H1 (cell line): ENCODE measurements around the gene SPPL3. TPM values are rescaled to one million over a fixed set of nuclear protein-coding genes. Genes with fewer than 3 reads are reported as not detected.

ENCODE experiments used
- CTCF ChIA-PET: fragments of 300-600 bp; sonication (Branson Sonifier 250); formaldehyde crosslinking; loops from one replicate; lab custom pipeline; 2021; ENCODE audit not compliant: partially characterized antibody; lab: Charles Lee
- POLR2A ChIA-PET: fragments of 300-600 bp; sonication (Branson Sonifier 250); formaldehyde crosslinking; loops from one replicate; lab custom pipeline; 2021; ENCODE audit warnings: inconsistent platforms; ENCODE audit not compliant: partially characterized antibody; lab: Charles Lee
- DNase-seq, 2 experiments: peaks; one replicate each; pipeline versions ENCODE4 v3.0.0 to v3.0.0-alpha.2; 2010 to 2022; ENCODE audit warnings: low spot score in 2 of 2, low read depth in 1 of 2, mixed read lengths in 1 of 2
- FAIRE-seq: peaks from 2 replicates; lab custom pipeline; 2011; peaks lifted over from hg19 to GRCh38; lab: Jason Lieb, UNC
- H2AFZ ChIP-seq: 2 replicates; pipeline ENCODE4 v1.8.1; 2012; ENCODE audit warnings: low read length, inconsistent platforms
- H2AK5ac ChIP-seq: 2 replicates; pipeline ENCODE4 v1.6.1; 2013; ENCODE audit warnings: low read depth, low read length
- H2BK120ac ChIP-seq: replicated peaks from 2 replicates; pipeline ENCODE3; 2013; ENCODE audit warnings: low read depth, low read length, inconsistent platforms
- H2BK12ac ChIP-seq: 2 replicates; pipeline ENCODE4 v1.6.1; 2013; ENCODE audit warnings: low read depth, low read length
- H2BK15ac ChIP-seq: 2 replicates; pipeline ENCODE4 v1.6.1; 2013; ENCODE audit warnings: low read length
- H2BK20ac ChIP-seq: 2 replicates; pipeline ENCODE4 v1.6.1; 2013; ENCODE audit warnings: low read length
- H2BK5ac ChIP-seq: 2 replicates; pipeline ENCODE4 v1.6.1; 2013; ENCODE audit warnings: low read depth, low read length
- H3K14ac ChIP-seq: 2 replicates; pipeline ENCODE4 v1.6.1; 2013; ENCODE audit warnings: inconsistent platforms; ENCODE audit not compliant: insufficient read length
- H3K18ac ChIP-seq: 2 replicates; pipeline ENCODE4 v1.6.1; 2013; ENCODE audit warnings: low read length; ENCODE audit errors: extremely low read depth
- H3K23ac ChIP-seq: 2 replicates; pipeline ENCODE4 v1.6.1; 2013; ENCODE audit warnings: inconsistent platforms; ENCODE audit not compliant: insufficient read length
- H3K23me2 ChIP-seq: 2 replicates; pipeline ENCODE4 v1.6.1; 2013; ENCODE audit warnings: low read depth, low read length
- H3K27ac ChIP-seq: 2 replicates; pipeline ENCODE4 v1.6.1; 2011; ENCODE audit warnings: low read depth, low read length, inconsistent platforms
- H3K27me3 ChIP-seq, 4 experiments: replicated peaks in 1 of 4; 1 replicate in 1 of 4; 2 replicates in 3 of 4; pipeline versions ENCODE4 v1.6.1 to v1.8.1; 2011 to 2013; ENCODE audit warnings: low read length in 3 of 4, mild to moderate bottlenecking in 3 of 4, inconsistent platforms in 2 of 4, mixed read lengths in 2 of 4, moderate library complexity in 1 of 4; ENCODE audit not compliant: control insufficient read depth in 3 of 4, insufficient read depth in 3 of 4; ENCODE audit errors: extremely low read depth in 1 of 4
- H3K36me3 ChIP-seq, 4 experiments: 2 replicates each; pipeline versions ENCODE4 v1.6.1 to v1.8.1; 2011 to 2013; ENCODE audit warnings: mild to moderate bottlenecking in 4 of 4, low read length in 3 of 4, moderate library complexity in 2 of 4, control low read depth in 1 of 4, inconsistent platforms in 1 of 4; ENCODE audit not compliant: insufficient read depth in 4 of 4, control insufficient read depth in 2 of 4
- H3K4ac ChIP-seq: replicated peaks from 2 replicates; pipeline ENCODE3; 2013; ENCODE audit warnings: low read length, low read depth, mixed read lengths, inconsistent platforms; ENCODE audit not compliant: insufficient read length
- H3K4me1 ChIP-seq, 4 experiments: replicated peaks in 1 of 4; 1 replicate in 1 of 4; 2 replicates in 3 of 4; pipeline versions ENCODE4 v1.6.1 to v1.8.1; 2011 to 2013; ENCODE audit warnings: low read length in 3 of 4, inconsistent platforms in 2 of 4, mixed read lengths in 1 of 4; ENCODE audit not compliant: insufficient read depth in 4 of 4, control insufficient read depth in 3 of 4
- H3K4me2 ChIP-seq, 2 experiments: 2 replicates each; pipeline versions ENCODE4 v1.6.1 to v1.8.1; 2011 to 2013; ENCODE audit warnings: low read depth in 2 of 2, low read length in 2 of 2, control low read depth in 1 of 2, inconsistent platforms in 1 of 2, mild to moderate bottlenecking in 1 of 2; ENCODE audit not compliant: insufficient read depth in 1 of 2
- H3K4me3 ChIP-seq, 4 experiments: fragments of 200-600, 300-600 bp in 1 of 4; sonication (generic), shearing (Covaris generic), sonication (Bioruptor Twin) in 1 of 4; 2 replicates each; pipeline versions ENCODE4 v1.5.1 to v1.8.1; 2011 to 2016; ENCODE audit warnings: low read length in 4 of 4, low read depth in 3 of 4, control low read depth in 2 of 4, inconsistent platforms in 2 of 4, mild to moderate bottlenecking in 2 of 4, mixed read lengths in 1 of 4, moderate library complexity in 1 of 4; ENCODE audit not compliant: insufficient read depth in 2 of 4; ENCODE audit errors: extremely low read depth in 1 of 4
- H3K56ac ChIP-seq: replicated peaks from 2 replicates; pipeline ENCODE3; 2013; ENCODE audit warnings: low read depth, mild to moderate bottlenecking, mixed read lengths, low read length, inconsistent platforms; ENCODE audit not compliant: insufficient read length
- H3K79me1 ChIP-seq: 2 replicates; pipeline ENCODE4 v1.6.1; 2013; ENCODE audit warnings: low read depth, low read length, control low read depth
- H3K79me2 ChIP-seq, 2 experiments: 2 replicates each; pipeline versions ENCODE4 v1.6.1 to v1.8.1; 2012 to 2013; ENCODE audit warnings: low read length in 2 of 2, mild to moderate bottlenecking in 2 of 2, inconsistent platforms in 1 of 2; ENCODE audit not compliant: insufficient read depth in 2 of 2, control insufficient read depth in 1 of 2
- H3K9ac ChIP-seq, 4 experiments: replicated peaks in 1 of 4; 1 replicate in 1 of 4; 2 replicates in 3 of 4; pipeline versions ENCODE4 v1.6.1 to v1.8.1; 2011 to 2013; ENCODE audit warnings: low read depth in 3 of 4, low read length in 3 of 4, control low read depth in 2 of 4, mild to moderate bottlenecking in 2 of 4, moderate library complexity in 2 of 4, inconsistent platforms in 1 of 4; ENCODE audit errors: extremely low read depth in 1 of 4
- H3K9me3 ChIP-seq, 2 experiments: 2 replicates each; pipeline versions ENCODE4 v1.6.1 to v1.8.1; 2012 to 2013; ENCODE audit warnings: mild to moderate bottlenecking in 2 of 2, moderate library complexity in 2 of 2, control low read depth in 1 of 2, inconsistent platforms in 1 of 2, low read depth in 1 of 2, low read length in 1 of 2, mixed read lengths in 1 of 2; ENCODE audit not compliant: insufficient read depth in 2 of 2
- H4K20me1 ChIP-seq, 2 experiments: replicated peaks in 1 of 2; 2 replicates each; pipeline versions ENCODE3 to v1.8.1; 2011 to 2013; ENCODE audit warnings: inconsistent platforms in 2 of 2, low read length in 2 of 2, mild to moderate bottlenecking in 1 of 2; ENCODE audit not compliant: insufficient read depth in 2 of 2, control insufficient read depth in 1 of 2
- H4K5ac ChIP-seq: 2 replicates; pipeline ENCODE4 v1.6.1; 2013; ENCODE audit warnings: low read length, low read depth, mixed read lengths, inconsistent platforms; ENCODE audit not compliant: insufficient read length
- H4K8ac ChIP-seq: 2 replicates; pipeline ENCODE4 v1.8.0; 2013; ENCODE audit warnings: mild to moderate bottlenecking, moderate library complexity, low read length, inconsistent platforms; ENCODE audit not compliant: insufficient read depth; ENCODE audit errors: extremely low read depth
- H4K91ac ChIP-seq: replicated peaks from 2 replicates; pipeline ENCODE3; 2013; ENCODE audit warnings: low read length, mixed read lengths, inconsistent platforms; ENCODE audit not compliant: insufficient read length
- BACH1 ChIP-seq: IDR thresholded peaks from 2 replicates; pipeline ENCODE4 v1.6.1; 2012; ENCODE audit warnings: low read length, improper control_type of control experiment
- ZNF274 ChIP-seq: IDR thresholded peaks from 2 replicates; pipeline ENCODE4 v1.7.0; 2012; ENCODE audit warnings: low read length, borderline replicate concordance; ENCODE audit errors: extremely low read depth
- WGBS, 2 experiments: shearing (Covaris generic) in 1 of 2; methylation state at CpG; one replicate each; pipeline versions ENCODE4 v1.1.6 to v1.1.7; 2013 to 2015; ENCODE audit warnings: low lambda C conversion rate in 2 of 2, mixed read lengths in 2 of 2, inconsistent platforms in 1 of 2, low coverage in 1 of 2, missing lambda C conversion rate in 1 of 2; ENCODE audit not compliant: insufficient replicate concordance in 2 of 2, insufficient coverage in 1 of 2, insufficient read length in 1 of 2; ENCODE audit errors: extremely low coverage in 1 of 2, missing lambda C conversion rate in 1 of 2; 5-methylcytosine and 5-hydroxymethylcytosine counted together
- polyA plus RNA-seq, 7 experiments: library from polyadenylated mRNA; depleted of rRNA in 3 of 7; stranded (reverse) in 5 of 7; unstranded in 2 of 7; fragments of >200 nt in 5 of 7; fragments of 200-250 nt in 2 of 7; gene quantifications; 1 replicate in 5 of 7; 2 replicates in 1 of 7; 4 replicates in 1 of 7; pipeline versions ENCODE4 v1.2.1 to v1.2.3, GENCODE V29; 2011 to 2013; ENCODE audit warnings: missing spikeins in 2 of 7, mixed read lengths in 2 of 7
- total RNA-seq: library from RNA; stranded (reverse); fragmentation: NEBNext Ultra II Directional; extraction: Animal tissue kit (Norgen Biotek cat#: 25700); gene quantifications from 2 replicates; pipeline ENCODE4 v1.2.1, GENCODE V29; 2021
- TF ChIP-seq, protein P1 (sequence below): IDR thresholded peaks from 2 replicates; pipeline ENCODE4 v1.6.1; 2012; ENCODE audit warnings: inconsistent platforms

The SPPL3 gene
- total and polyA plus RNA-seq, 2 of the 8 experiments (the other 6 are each of a cell fraction or from before 2014, with no cell fraction given): 27.3 to 48.4 TPM

- TF ChIP-seq ZNF274: no peak
- TF ChIP-seq, protein P1, sequence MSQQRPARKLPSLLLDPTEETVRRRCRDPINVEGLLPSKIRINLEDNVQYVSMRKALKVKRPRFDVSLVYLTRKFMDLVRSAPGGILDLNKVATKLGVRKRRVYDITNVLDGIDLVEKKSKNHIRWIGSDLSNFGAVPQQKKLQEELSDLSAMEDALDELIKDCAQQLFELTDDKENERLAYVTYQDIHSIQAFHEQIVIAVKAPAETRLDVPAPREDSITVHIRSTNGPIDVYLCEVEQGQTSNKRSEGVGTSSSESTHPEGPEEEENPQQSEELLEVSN: no peak
- no peak for TF ChIP-seq BACH1
- Histone ChIP-seq H2BK15ac (no peak overlapping the region), H3K4me3 (no peak overlapping the region), H3K4me1 (peaks cover 0 to 3% (median 0%) of the 10 kb centered on the region in 4 experiments; a peak in 1 of 7 replicates), H4K8ac (no peak overlapping the region), H2BK5ac (no peak overlapping the region), H3K27ac (no peak overlapping the region), H4K5ac (no peak overlapping the region), H3K4me2 (no peak overlapping the region), H3K14ac (no peak overlapping the region), H4K20me1 (no peaks in the 10 kb centered on the region), H2BK120ac (no peak overlapping the region), H3K27me3 (no peaks in the 10 kb centered on the region), H3K23me2 (no peaks in the 10 kb centered on the region), H2BK12ac (no peak overlapping the region), H3K36me3 (no peaks in the 10 kb centered on the region), H2BK20ac (no peak overlapping the region), H3K79me1 (peaks cover 3% of the 10 kb centered on the region; the same call in 1 of the 2 replicates), H2AK5ac (no peak overlapping the region), H3K56ac (no peak overlapping the region), H3K9me3 (no peaks in the 10 kb centered on the region), H2AFZ (no peak overlapping the region), H3K23ac (no peak overlapping the region), H3K18ac (no peak overlapping the region), H3K79me2 (peaks cover 0 to 39% of the 10 kb centered on the region in 2 experiments; a peak in 2 of 4 replicates), H3K4ac (no peak overlapping the region), H4K91ac (no peak overlapping the region), H3K9ac (no peak overlapping the region)
- no peak for DNase-seq
- FAIRE-seq: no peak
- POLR2A ChIA-PET: interaction anchor here (1.2 kb wide), 1 partner anchor 15 kb away, joined by 4 read pairs; no protein-coding TSS in a partner anchor
- WGBS, 2 experiments: 100% methylated on average over 1 of the region's 1 CpG; no CpG with 5 or more reads in 1 of the 2 experiments
- CTCF ChIA-PET: no interaction called here
Observed at GRCh38 chr12:120814903-120815429, 89.2 kb downstream of the SPPL3 start.
